HFF-Myc (cell line): ENCODE data around the gene P2RY12.

Experiments
- DNase-seq: peaks from one replicate; pipeline ENCODE4 v3.0.0-alpha.2; 2011; ENCODE audit warnings: low read depth; ENCODE audit errors: extremely low read depth
- H3K4me3 ChIP-seq: replicated peaks from 2 replicates; pipeline ENCODE4 v1.5.1; 2011; ENCODE audit warnings: low read depth, mild to moderate bottlenecking, control low read depth, low read length
- TF ChIP-seq, protein P1 (sequence below): IDR thresholded peaks from 2 replicates; pipeline ENCODE4 v1.5.1; 2012; ENCODE audit warnings: mild to moderate bottlenecking, low read depth, low read length, control low read depth; ENCODE audit errors: missing control alignments

The P2RY12 gene

DNA sequence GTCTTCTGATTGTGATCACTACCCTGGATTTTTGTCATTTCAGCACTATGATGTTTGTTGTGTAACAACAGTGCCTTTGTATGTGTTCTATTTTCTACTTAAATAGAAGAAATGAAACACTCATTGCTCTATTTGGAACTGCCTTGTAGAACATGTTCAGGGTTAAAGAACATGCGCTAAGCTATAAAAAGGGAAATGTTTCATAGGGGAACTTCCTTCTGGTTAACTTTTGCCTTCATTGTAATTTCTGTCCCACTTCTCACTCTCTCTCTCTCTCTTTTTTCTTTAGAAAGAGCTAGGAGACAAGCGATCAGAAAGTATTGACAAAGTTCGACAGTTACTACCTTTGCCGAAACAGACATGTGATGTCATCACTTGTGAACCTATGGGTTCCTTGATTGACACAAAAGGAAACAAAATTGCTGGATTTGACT is at the start of gene P2RY12:
Gene P2RY12, minus strand, starts transcription at position 13 of the 434 bp plus-strand sequence. CDS start 45,908 bp downstream, outside the sequence.
- TF ChIP-seq, protein P1, sequence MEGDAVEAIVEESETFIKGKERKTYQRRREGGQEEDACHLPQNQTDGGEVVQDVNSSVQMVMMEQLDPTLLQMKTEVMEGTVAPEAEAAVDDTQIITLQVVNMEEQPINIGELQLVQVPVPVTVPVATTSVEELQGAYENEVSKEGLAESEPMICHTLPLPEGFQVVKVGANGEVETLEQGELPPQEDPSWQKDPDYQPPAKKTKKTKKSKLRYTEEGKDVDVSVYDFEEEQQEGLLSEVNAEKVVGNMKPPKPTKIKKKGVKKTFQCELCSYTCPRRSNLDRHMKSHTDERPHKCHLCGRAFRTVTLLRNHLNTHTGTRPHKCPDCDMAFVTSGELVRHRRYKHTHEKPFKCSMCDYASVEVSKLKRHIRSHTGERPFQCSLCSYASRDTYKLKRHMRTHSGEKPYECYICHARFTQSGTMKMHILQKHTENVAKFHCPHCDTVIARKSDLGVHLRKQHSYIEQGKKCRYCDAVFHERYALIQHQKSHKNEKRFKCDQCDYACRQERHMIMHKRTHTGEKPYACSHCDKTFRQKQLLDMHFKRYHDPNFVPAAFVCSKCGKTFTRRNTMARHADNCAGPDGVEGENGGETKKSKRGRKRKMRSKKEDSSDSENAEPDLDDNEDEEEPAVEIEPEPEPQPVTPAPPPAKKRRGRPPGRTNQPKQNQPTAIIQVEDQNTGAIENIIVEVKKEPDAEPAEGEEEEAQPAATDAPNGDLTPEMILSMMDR: no peak
- DNase-seq: no peak
- H3K4me3 ChIP-seq: no peak within 1 kb of the TSS

DNA sequence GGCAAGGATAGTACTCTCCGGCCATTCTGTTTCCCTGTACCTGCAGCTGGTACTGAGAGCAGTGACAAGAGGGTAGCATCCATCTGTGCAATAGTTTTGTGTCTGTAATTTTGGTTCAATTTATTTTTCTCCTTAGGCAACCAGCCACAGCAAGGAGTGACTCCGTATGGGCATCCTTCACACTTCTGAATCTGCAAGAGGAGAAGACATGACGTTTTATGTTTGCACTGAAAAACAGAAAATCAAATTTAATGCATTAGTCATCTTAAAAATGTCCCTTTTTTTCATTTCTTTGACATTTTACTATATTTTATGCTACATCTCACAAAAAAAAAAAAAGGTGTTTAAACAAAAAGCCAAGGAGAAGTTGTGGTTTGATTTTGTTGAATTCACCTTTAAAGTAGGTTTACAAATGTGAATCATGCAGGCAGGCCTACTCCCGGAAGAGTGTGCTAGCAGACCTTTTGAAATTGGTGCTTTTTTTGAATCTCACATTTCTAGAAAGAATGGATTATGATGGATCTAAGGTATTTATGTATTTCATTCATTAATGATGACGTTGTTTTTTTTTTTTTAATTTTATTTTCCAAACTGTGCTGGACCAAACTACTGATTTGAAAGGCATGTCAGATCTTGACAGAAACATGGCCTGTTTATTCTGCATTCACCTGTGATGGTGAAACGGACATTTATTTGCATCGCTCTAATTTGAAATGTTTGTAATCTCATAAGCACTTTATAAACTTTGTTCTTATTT is 48.2 kb upstream of the P2RY12 start:
- TF ChIP-seq, protein P1: no peak
- no peak overlapping the region for H3K4me3 ChIP-seq
- no peak for DNase-seq

DNA sequence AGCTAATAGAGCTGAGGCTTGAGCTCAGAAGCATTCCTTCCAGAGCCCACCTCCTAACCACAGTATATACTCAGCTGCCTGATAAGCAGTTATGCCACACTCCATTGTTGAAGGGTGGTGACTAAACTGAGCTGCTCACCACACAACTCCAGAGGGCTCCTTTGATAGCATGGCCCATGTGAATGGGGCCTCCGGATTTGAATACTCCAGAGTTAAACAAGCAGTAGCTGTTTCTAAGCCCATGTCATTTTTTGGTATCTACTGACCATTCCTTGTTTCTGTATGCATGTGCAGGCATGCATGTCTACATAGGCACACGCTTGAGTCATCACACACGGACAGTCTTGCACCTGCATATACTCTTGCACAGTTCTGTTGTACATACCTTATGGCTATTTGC is 47.4 kb upstream of the P2RY12 start:
- DNase-seq: no peak
- H3K4me3 ChIP-seq: no peak overlapping the region
- TF ChIP-seq, protein P1: no peak

- no peak for DNase-seq
- TF ChIP-seq, protein P1: no peak
- H3K4me3 ChIP-seq: no peak overlapping the region
These were observed 46.4 kb upstream of the P2RY12 start for GRCh38 chr3:151430821-151431484.

GRCh38 chr3:151428386-151428785 is 43.8 kb upstream of the P2RY12 start:
- DNase-seq: no peak
- H3K4me3 ChIP-seq: no peak overlapping the region
- TF ChIP-seq, protein P1: no peak

DNA sequence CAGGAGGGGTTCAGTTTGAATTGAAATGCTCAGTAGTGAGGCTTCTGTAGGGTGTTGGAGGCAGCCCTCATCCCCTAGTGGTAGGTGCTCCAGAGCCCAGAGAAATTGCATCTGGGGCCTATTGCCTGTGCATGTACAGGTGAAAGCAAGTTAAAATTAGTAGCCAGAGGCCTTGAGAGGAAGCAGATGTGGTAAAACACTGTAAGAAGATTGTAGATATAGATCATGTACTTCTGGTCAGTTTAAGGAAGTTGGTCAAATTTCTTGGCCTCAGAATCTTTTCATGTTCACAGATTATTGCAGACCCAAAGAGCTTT is 41.7 kb upstream of the P2RY12 start:
- DNase-seq: no peak
- TF ChIP-seq, protein P1: no peak
- H3K4me3 ChIP-seq: no peak overlapping the region
